Stimulated activated CD4-positive, alpha-beta T cell treated with anti-CD3 and anti-CD28 coated beads, Interleukin-15, amount 100 ng/mL, for 24 hours (primary cell): ENCODE measurements around the gene FOSL2.

Experiments
- DNase-seq: peaks from one replicate; pipeline ENCODE4 v3.0.0-alpha.2; 2020

FOSL2 gene

GRCh38 chr2:28435241-28435640 is 42.6 kb downstream of the FOSL2 start:
- DNase-seq = no peak

- DNase-seq = no peak
Observed at GRCh38 chr2:28435814-28436351, 43.2 kb downstream of the FOSL2 start.

- no peak for DNase-seq
Observed at GRCh38 chr2:28436525-28437051, 43.9 kb downstream of the FOSL2 start.

DNA sequence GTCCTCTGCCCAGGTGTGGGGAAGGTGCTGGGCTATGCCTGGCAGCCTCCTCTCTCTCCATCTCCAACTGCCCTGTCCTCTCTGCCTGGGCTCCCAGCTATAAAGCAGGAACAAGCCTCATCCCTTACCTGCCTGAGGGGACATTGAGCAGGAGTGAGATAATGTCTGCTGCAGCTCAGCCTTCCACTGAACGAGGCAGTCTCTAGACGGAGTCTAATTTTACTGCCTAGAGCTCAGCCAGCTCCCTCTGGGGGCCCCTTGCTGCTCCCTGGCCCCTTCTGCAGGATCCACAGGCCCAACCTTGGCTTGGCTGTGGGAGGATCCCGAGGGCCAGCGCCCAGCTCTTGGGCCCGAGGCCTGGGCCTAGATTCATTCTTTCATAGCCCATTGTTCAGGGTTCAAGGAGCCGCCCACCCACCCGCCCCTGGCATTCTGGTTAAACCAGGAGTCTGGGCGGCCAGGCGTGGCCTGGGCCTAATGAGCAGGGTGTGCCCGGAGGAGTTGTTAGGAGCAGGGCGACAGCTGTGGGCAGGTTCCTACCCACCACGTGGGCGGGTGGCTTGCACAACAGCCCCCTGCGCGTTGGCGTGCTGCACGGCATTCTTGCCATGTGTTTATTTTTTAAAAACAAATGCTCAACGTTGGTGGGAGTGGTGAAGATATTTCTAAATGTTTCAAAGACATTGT is 44.6 kb downstream of the FOSL2 start:
- no peak for DNase-seq

GRCh38 chr2:28437918-28438317 is 45.3 kb downstream of the FOSL2 start:
- no peak for DNase-seq

GRCh38 chr2:28438532-28439063 is 45.9 kb downstream of the FOSL2 start:
- DNase-seq = no peak

- no peak for DNase-seq
Observed at GRCh38 chr2:28439127-28439526, 46.5 kb downstream of the FOSL2 start.

GRCh38 chr2:28439763-28440162 is 47.1 kb downstream of the FOSL2 start:
- DNase-seq = no peak

- DNase-seq = no peak
Observed at GRCh38 chr2:28442328-28442727, 49.7 kb downstream of the FOSL2 start.

- peak; percentile 31 for DNase-seq
Observed at GRCh38 chr2:28444956-28445355, 52.3 kb downstream of the FOSL2 start.

GRCh38 chr2:28445448-28446258 is 53.0 kb downstream of the FOSL2 start:
- peak; percentile 80 for DNase-seq

DNA sequence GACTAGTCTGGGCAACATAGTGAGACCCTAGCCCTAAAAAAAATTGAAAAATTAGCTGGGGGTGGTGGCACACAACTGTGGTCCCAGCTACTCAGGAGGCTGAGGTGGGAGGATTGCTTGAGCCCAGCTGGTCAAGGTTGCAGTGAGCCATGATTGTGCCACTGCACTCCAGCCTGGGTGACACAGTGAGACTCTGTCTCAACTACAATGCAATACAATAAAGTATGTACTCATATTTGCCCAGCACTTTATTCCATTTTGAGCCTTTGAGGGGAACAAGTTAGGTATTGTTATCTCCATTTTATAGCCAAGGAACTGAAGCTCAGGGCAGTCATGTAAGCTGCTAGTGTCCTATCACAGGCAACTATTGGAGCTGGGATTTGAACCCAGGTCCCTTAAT is 53.9 kb downstream of the FOSL2 start:
- DNase-seq = no peak

DNA sequence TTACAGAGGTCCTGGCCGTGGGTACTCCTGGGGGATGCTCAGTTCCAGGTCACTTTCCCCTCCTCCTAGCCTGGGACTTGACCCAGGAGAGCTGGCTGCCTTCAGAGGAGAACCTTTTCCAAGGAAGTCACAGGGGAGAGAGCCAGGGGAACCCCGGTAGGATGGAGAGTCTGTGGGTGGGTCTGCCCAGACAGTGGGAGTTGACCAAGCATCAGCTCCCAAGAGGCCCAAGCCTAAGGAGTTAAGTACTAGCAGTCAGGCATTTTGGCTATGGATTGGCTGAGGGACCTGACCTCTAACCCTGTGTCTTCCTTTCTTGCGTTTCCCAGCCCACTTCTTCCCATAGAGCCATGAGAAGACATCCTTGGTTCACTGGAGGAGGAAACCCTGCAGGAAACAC is 54.4 kb downstream of the FOSL2 start:
- DNase-seq = no peak

DNA sequence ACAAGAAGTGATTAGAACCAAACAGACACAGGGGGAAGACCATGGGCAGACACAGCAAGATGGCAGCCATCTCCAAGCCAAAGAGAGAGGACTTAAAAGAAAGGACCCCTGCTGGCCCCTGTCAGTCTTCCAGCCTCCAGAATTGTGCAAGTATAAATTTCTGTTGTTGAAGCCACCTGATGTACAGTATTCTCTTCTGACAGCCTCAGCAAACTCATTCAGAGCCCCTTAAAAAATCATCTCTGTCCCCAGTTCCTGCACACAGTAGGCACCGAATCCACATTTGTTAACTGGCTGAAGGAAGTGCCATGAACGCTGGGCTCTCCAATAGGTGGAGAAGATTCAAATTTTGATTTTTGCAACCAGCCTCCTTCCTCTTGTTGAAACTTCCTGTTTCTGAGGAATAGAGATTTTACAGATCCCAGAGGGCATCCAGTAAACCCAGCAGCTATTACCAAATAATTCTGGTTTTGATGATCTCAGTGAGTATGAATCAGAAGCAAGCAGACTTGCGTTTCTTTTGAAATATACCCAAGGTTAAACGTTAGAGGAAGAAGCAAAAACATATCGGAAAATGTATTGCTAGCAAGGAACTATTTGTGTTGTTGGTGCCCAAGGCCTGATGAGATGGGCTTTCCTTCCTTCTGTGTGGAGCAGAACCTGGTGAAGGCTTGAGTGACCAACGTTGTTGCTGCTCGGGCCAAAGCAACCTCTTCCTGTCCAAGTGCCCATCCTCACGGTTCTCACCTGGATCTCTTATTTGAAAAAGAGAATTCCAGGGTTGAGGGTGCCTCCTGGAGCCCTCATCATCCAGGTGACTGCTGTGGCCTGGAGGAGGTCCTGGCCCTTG is 55.5 kb downstream of the FOSL2 start:
- peak; percentile 35 for DNase-seq

DNA sequence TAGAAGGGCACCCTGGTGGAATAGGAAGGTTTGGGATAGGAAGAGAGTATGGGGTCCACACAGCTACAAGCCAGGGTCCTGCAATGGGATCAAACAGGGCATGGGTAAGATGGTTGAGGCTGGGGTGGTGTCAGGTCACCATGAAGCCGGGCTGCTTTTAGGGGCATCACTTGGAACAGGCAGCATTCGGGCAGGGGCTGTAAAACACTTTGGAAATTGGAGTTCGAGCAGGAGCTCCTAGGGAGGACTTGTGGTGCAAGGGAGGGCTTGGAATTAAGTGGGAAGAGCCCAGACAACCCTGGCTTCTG is 56.1 kb downstream of the FOSL2 start:
- DNase-seq = no peak

GRCh38 chr2:28449126-28449487 is 56.4 kb downstream of the FOSL2 start:
- no peak for DNase-seq

GRCh38 chr2:28449488-28450395 is 57.1 kb downstream of the FOSL2 start:
- DNase-seq = peak; percentile 94

- no peak for DNase-seq
Observed at GRCh38 chr2:28450901-28451565, 58.4 kb downstream of the FOSL2 start.

- DNase-seq = no peak
Observed at GRCh38 chr2:28451793-28452533, 59.3 kb downstream of the FOSL2 start.

DNA sequence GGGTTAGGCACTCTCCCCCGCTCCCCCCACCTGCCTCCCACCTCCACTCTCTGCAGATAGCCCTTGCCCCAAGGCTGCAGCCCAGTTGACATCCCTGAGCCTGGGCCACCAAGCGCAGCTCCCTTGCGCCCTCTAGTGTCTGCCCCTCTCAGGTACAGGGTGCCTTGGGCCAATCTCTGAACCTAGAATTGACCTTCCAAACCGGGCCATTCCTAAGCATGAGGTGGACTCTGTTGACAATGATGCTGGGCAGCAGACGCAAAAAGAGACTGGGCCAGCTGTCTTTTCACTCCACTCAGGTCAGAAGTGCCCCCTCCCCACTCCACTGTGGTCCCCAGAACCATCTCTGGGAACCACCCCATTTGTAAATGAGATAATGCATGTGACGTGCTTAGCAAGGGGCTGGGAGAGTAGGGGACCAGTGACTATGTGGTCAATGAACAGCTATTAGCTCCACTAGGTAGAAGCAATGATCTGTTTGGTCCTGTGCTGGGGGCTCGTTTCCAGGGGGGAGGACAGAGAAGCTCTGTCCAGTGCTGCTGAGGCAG is 60.0 kb downstream of the FOSL2 start:
- peak; percentile 89 for DNase-seq
